WERI-Rb-1 (cell line): ENCODE data around the gene MAD1L1.

Source experiments
- DNase-seq: peaks from one replicate; pipeline ENCODE4 v3.0.0-alpha.2; 2020
- H3K27ac ChIP-seq: fragments of 250-450 bp; sonication (Bioruptor Pico); 2 replicates; pipeline ENCODE4 v1.5.1; 2020; ENCODE audit warnings: mild to moderate bottlenecking, moderate library complexity
- H3K27me3 ChIP-seq: fragments of 250-450 bp; sonication (Bioruptor Pico); 2 replicates; pipeline ENCODE4 v1.5.1; 2021; ENCODE audit warnings: mild to moderate bottlenecking, low read depth, moderate library complexity; ENCODE audit not compliant: insufficient read depth, severe bottlenecking
- H3K36me3 ChIP-seq: fragments of 250-450 bp; sonication (Bioruptor Pico); 2 replicates; pipeline ENCODE4 v1.5.1; 2020; ENCODE audit warnings: mild to moderate bottlenecking, moderate library complexity
- H3K4me3 ChIP-seq: 2 replicates; pipeline ENCODE4 v1.5.1; 2011; ENCODE audit warnings: low read depth, mild to moderate bottlenecking, control low read depth, low read length
- H3K9me3 ChIP-seq: fragments of 250-450 bp; sonication (Bioruptor Pico); 2 replicates; pipeline ENCODE4 v1.5.1; 2021; ENCODE audit warnings: mild to moderate bottlenecking, moderate library complexity; ENCODE audit not compliant: severe bottlenecking
- CTCF ChIP-seq: IDR thresholded peaks from 2 replicates; pipeline ENCODE4 v1.5.1; 2011; ENCODE audit warnings: low read depth, mild to moderate bottlenecking, control low read depth, inconsistent platforms, low read length

The MAD1L1 gene

GRCh38 chr7:2072798-2073197 is 159.9 kb downstream of the MAD1L1 start:
- no peaks in the 10 kb centered on the region for H3K9me3 ChIP-seq
- no peak overlapping the region for H3K4me3 ChIP-seq
- DNase-seq = no peak
- TF ChIP-seq CTCF = no peak
- H3K36me3 ChIP-seq = peaks cover 8% of the 10 kb centered on the region
- no peak overlapping the region for H3K27ac ChIP-seq
- no peaks in the 10 kb centered on the region for H3K27me3 ChIP-seq

- peaks cover 11% of the 10 kb centered on the region for H3K36me3 ChIP-seq
- H3K27me3 ChIP-seq = no peaks in the 10 kb centered on the region
- no peak for DNase-seq
- no peak overlapping the region for H3K27ac ChIP-seq
- TF ChIP-seq CTCF = no peak
- H3K9me3 ChIP-seq = no peaks in the 10 kb centered on the region
- no peak overlapping the region for H3K4me3 ChIP-seq
Measured at GRCh38 chr7:2072042-2072441, 160.7 kb downstream of the MAD1L1 start.

GRCh38 chr7:2071133-2071832 is 161.5 kb downstream of the MAD1L1 start:
- no peak for DNase-seq
- TF ChIP-seq CTCF = no peak
- H3K36me3 ChIP-seq = peaks cover 11% of the 10 kb centered on the region
- no peak overlapping the region for H3K27ac ChIP-seq
- no peaks in the 10 kb centered on the region for H3K27me3 ChIP-seq
- H3K9me3 ChIP-seq = no peaks in the 10 kb centered on the region
- no peak overlapping the region for H3K4me3 ChIP-seq

DNA sequence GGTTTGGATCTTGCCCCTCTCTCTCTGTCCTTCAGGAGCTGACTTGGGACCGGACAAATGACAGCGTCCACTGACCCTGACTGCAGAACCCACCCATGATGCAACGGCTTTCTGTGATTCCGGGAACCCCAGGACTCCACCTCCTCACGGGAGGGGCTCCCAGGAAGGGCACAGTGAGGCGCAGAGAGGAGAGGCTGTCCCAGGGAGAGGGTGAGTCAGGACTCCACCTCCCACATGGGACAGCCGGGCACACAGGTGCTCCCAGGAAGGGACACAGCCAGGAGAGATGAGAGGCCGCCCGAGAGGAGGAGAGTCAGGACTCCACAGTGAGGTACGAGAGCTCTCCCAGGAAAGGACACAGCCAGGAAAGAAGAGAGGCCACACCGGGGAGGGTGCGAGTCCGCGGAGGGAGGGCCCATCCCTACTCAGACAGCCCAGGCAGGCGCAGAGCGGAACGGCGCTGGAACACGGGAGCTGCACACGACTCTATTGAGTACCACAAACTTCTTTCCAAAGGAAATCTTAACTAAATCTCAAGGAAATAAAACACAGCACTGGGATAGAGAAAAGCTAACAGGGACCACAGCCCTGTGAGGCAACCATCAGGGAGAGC is 162.5 kb downstream of the MAD1L1 start:
- Histone ChIP-seq H3K27me3 (no peaks in the 10 kb centered on the region), H3K9me3 (no peaks in the 10 kb centered on the region), H3K36me3 (peaks cover 18% of the 10 kb centered on the region), H3K27ac (no peak overlapping the region), H3K4me3 (no peak overlapping the region)
- no peak for TF ChIP-seq CTCF
- no peak for DNase-seq

GRCh38 chr7:2069472-2069860 is 163.3 kb downstream of the MAD1L1 start:
- DNase-seq = no peak
- H3K27ac ChIP-seq = no peak overlapping the region
- no peaks in the 10 kb centered on the region for H3K27me3 ChIP-seq

More at GRCh38 chr7:2069472-2069860, 163.3 kb downstream of the MAD1L1 start:
- no peak for TF ChIP-seq CTCF
- H3K4me3 ChIP-seq = no peak overlapping the region
- H3K9me3 ChIP-seq = no peaks in the 10 kb centered on the region
- peaks cover 21% of the 10 kb centered on the region for H3K36me3 ChIP-seq
